T-helper 22 cell (primary cell): ENCODE data around the gene CD52.
"Not testable (repeated sequence)": the region's sequence is repeated elsewhere in the genome, so short reads cannot be mapped to it uniquely, and the experiment has no call there.

Experiments used
- DNase-seq: peaks from one replicate; pipeline ENCODE4 v3.0.0-alpha.2; 2020; ENCODE audit warnings: low read depth

CD52 gene

GRCh38 chr1:26302733-26303405 is 14.9 kb upstream of the CD52 start:
- no peak for DNase-seq

DNA sequence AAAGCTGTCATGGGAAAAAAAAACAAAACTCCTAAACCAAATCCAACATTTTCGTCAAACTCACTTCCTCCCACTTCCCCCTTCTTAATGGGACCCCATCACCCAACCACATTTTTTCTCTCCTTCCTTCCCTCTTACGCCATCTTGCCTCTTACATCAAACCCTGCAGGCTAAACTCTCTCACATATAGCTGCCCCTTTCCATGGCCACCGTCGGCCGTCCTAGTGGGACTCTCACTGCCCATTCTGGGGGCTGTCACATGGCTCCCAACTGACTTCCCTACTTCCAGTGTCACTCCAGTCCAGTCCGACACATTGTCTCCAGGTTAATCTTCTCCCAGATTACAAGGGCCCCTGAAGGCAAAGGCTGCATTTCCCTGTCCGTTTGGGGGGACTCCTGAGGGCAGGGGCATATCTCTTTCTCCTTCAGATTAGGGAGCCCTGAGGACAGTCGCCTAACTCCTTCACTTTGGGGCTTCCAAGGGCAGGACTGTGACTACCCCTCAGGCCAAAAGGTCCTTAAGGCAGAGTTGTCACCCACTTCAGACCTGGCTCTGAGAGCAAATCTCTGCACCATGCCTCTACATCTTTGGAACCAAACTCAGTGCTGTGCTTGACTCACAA is 12.0 kb upstream of the CD52 start:
- DNase-seq, result no peak

DNA sequence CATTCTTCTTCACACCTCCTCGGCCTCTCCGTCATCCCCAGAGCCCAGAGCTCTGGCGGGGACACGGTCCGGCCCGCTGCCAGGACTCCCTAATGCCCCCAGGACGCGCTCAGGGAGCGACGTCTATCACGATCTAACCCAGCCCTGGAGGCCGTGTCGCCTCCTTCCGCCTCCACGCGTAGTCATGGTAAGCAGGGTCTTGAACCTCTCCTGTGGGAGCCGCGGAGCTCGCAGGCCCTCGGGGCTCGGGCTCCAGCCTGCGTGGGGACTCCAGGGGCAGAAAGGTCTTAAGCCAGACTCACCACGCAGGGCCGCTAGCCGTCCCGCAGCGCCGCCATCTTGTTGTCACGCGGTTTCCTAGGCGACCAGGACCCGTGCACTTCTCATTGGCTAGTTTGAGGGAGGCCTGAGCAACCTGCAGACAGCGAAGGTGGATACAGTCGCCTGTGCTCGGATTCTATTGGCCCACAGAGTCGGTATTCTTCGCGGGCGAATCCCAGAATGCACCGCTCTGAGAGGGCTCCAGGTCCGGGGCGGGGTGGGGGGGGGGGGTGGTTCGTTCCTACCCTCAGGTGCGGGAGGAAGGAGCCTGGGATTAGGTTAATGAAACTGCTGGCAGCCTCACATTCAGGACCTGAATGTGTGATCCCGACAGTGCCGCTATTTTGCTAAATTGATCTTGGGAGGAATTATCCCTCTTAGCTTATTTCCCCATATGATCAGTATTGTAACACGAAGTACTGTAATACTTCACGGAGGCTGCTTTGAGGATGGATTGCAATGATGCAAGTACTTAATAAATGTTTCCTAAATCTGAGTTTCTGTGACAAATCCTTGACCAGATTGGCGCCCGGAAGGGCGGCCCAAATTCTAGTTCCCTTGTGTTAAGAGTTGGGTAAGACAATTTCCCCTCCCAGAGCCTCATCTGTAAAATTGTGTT is 11.2 kb upstream of the CD52 start, which contains the start of gene UBXN11:
TSS of gene UBXN11 (minus strand) at position 347 of the 940 bp plus-strand sequence. CDS start 3,753 bp downstream, outside the sequence.
- DNase-seq, result peak; percentile 91

GRCh38 chr1:26307363-26307781 is 10.4 kb upstream of the CD52 start:
- DNase-seq, result no peak

DNA sequence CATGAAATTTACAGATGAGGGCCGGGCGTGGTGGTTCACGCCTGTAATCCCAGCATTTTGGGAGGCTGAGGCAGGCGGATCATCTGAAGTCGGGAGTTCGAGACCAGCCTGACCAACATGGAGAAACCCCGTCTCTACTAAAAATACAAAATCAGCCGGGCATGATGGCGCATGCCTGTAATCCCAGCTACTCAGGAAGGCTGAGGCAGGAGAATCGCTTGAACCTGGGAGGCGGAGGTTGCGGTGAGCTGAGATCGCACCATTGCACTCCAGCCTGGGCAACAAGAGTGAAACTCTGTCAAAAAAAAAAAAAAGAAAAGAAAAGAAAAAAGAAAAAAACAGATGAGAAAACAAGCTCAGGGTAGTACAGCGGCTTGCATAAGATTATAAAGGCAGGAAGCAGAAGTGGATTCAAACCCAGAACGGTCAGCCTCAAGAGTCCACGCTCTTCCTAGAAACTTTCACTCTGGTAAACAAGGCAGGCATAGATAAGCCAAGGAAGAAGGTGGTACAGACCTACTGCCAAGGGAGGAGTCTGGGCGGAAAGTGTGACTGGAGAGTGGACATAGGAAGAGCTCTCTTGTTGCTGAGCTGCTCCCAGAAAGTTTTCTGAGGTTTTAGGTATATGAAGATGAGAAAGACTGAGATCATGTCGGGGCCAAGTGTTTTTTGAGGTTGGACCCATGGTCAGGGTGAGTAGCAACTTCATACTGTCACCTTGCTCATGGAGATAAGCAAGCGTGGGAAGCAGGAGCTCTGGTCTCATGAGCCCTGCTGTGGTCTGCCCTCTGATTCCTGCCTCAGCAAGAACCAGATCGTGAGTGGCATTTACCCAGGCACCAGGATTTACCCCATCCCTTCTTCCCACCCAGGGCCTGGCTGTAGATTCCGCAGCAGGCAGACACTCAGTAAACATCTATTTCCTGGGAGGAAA is 9.5 kb upstream of the CD52 start:
- not testable (repeated sequence) for DNase-seq

DNA sequence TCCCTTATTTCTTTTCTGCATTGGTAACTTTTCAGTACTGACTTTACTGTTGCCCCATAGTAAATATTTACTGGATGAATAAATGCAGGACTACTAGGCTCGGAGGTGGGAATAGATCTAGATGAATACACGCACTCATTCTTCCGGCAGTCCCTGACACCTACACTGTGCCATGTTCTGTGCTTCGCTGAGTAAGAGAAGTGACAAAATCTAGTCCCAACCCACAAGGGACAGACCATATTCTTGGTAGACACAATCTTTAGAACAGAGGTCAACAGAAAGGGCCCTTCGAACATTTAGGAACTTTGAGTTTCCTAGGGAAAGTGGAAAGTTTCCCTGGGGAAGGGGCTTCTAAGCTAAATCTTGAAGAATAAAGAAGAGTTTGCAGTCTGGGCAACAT is 3.3 kb upstream of the CD52 start:
- no peak for DNase-seq

DNA sequence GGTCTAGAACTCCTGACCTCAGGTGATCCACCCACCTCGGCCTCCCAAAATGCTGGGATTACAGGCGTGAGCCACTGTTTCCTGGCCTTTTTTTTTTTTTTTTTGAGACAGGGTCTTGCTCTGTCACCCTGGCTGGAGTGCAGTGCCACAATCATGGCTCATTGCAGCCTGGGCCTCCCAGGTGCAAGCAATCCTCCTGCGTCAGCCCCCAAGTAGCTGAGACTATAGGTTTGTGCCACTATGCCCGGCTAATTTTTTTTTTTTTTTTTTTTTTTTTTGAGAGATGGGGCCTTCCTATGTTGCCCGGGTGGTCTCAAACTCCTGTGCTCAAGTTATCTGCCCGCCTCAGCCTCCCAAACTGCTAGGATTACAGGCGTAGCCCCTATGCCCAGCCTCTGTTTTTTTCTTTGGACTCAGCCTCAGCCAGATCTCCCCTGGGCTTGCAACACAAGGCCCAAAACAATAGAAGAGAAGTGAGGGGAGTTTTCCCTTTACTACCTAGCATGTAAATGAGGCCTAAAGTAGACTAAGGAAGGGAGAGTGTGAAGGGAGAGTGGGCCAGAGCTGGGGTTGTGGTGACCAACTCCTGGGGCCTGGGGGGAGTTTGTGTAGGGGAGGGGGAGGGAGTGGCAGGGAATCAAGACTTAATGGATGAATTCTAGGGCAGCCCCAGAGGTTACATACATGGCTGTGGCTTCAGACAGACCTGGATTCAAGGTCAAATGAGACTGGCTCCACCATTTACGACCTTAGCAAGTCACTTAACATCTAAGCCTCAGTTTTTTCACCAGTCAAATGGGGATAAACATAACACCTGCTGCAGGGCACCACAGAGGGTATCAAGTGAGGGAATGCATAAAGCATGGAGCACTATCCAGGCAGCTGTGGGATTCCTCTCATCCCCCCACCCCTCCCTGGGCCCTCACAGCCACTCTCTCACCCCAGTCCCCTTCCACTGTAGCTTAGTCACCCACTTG is 1.6 kb upstream of the CD52 start:
- DNase-seq, result no peak

GRCh38 chr1:26317146-26317545 is 612 bp upstream of the CD52 start:
- no peak for DNase-seq

DNA sequence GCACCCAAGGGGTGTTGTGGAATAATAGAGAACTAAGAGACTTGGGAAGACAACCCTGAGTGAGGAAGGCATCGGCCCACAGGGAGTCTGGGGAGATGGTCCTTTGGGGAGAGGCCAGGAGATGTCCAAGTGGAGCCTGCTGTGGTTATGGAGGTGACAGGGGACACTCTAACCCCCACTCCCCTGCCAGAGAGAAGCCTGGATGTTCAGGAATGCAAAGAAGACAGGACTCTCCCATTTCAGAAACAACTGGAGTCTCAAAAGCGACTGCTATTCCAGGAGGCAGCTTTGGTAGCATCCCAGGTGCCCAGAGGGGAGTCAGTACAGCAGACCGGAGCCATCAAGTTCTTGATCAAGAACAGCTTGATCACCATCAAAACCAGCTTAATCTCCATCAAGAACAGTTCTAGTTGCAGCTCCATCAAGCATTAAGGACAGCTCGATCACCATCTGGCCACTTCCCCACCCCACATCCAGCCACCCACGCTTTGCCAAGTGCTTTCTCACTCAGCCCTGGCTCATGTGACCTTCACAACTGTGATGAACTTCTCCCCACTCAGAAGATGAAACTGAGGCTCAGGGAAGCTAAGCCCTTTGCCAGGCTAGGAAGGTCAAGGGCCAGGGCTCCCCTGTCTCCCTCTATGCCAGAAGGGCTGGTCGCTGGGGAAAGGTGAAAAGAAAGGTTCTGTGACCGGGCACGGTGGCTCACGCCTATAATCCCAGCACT is 743 bp downstream of the CD52 start:
- no peak for DNase-seq

- no peak for DNase-seq
Measured at GRCh38 chr1:26320896-26321295, 3.1 kb downstream of the CD52 start.

DNA sequence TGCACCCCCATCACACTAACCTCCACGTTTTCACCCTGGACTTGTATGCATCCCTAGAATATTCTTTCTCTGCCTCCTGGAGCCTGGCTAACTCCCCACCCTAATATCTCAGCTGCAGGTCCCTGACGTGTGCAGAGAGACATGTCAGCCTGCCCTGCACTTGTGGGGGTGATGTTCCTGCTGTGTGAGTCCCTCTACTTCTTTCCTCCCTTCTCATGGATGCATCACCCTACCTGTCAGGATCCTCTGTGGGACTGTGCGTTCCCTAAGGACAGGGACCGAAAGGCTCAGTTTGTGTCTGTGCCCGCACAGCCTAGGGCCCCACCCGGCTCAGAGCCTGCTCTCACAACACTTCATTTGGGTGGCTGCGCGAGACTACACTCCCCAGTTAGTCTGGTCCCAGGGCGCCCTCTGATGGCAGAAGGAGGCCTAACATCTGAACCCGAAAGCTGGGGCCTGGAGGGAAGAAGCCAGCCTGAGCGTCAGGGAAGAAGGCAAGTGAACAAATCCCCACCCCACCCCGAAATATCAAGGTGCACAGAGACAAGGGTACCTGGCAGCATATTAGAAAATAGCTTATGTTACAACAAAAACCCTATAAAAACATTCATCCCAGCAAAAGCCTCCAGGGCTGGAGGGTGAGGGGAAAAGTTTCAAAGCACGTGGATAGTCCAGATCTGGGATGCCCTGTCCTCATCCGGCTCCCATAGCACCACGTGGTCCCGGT is 3.7 kb downstream of the CD52 start:
- peak; percentile 76 for DNase-seq

- no peak for DNase-seq
Measured at GRCh38 chr1:26322042-26322331, 4.2 kb downstream of the CD52 start.

DNA sequence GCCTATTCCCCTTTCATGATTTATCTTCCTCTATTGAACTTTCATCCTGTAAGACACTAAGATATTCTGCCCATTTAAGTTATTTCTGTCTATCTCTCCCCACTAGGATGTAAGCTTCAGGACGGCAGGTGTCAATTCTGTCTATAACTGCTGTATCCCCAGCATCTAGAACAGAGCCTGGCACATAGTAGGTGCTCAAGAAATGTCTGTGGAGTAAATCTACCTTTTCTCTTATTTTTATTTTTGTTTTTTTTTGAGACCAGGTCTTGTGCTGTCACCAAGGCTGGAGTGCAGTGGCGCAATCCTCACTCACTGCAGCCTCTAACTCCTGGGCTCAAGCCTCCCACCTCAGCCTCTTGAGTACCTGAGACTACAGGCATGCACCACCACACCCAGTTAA is 5.6 kb downstream of the CD52 start:
- no peak for DNase-seq

DNA sequence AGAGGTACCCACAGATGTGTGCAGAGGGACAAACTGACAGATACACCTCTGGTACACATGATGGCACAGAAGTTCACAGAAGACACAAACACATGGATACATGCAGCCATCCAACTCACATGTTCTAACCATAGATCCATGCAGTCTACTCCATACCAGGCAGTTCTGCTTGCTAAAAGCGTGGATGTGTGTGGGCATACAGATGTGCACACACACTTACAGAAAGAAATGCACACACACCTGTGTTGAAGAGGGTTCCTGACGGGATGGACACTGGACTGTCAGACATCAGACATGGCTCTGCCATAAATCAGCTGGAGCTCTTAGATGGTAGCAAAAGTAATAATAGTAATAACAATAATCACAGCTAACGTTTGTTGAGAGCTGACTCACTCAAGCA is 6.8 kb downstream of the CD52 start:
- DNase-seq, result no peak

GRCh38 chr1:26327956-26328362 is 10.2 kb downstream of the CD52 start:
- DNase-seq, result no peak

DNA sequence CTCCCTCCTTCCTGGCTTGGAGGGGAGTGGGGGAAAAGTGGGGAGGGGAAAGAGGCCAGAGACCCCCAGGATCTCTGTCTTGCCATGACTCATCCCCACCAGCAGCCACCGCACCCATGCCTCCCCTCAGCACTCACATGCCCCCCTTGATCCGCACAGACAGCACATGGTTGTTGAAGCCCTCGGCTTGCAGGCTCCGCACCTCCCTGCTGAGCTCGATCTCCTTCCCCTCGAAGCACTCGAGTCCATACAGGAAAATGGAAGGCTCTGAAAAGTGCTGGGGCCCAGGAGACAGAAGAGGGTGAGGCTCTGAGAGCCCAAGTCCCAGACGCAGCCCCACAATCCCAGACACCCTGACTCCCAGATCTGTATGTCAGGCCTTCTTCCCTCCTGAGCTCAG is 10.8 kb downstream of the CD52 start:
- no peak for DNase-seq

GRCh38 chr1:26329380-26329779 is 11.6 kb downstream of the CD52 start:
- DNase-seq, result not testable (repeated sequence)

- no peak for DNase-seq
Measured at GRCh38 chr1:26330276-26330675, 12.5 kb downstream of the CD52 start.

DNA sequence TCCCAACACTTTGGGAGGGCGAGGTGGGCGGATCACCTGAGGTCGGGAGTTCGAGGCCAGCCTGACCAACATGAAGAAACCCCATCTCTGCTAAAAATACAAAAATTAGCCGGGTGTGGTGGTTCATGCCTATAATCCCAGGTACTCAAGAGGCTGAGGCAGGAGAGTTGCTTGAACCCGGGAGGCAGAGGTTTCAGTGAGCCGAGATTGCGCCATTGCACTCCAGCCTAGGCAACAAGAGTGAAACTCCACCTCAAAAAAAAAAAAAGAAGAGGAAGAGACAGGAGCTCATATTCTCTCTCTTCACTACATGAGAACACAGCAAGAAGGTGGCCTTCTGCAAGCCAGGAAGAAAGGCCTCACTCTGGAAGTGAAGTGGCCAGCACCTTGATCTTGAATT is 15.6 kb downstream of the CD52 start:
- DNase-seq, result not testable (repeated sequence)
